Mesodermal cell (in vitro differentiated cells): ENCODE data around the gene SLC46A1.

Source experiments
- H3K27ac ChIP-seq: 2 replicates; pipeline ENCODE4 v1.7.0; 2013; ENCODE audit warnings: mild to moderate bottlenecking, low read depth, low read length, moderate library complexity; ENCODE audit not compliant: severe bottlenecking
- H3K36me3 ChIP-seq: 2 replicates; pipeline ENCODE4 v1.7.1; 2013; ENCODE audit warnings: mild to moderate bottlenecking, low read length, moderate library complexity; ENCODE audit not compliant: control insufficient read depth, insufficient read depth
- H3K4me1 ChIP-seq: one replicate; pipeline ENCODE4 v1.7.1; 2013; ENCODE audit warnings: mild to moderate bottlenecking, low read length; ENCODE audit not compliant: insufficient read depth, control insufficient read depth, poor library complexity, severe bottlenecking
- H3K4me3 ChIP-seq: 2 replicates; pipeline ENCODE4 v1.7.0; 2013; ENCODE audit warnings: low read length, control low read depth, mild to moderate bottlenecking; ENCODE audit not compliant: insufficient read depth, poor library complexity, severe bottlenecking; ENCODE audit errors: extremely low read depth
- H3K9me3 ChIP-seq: 2 replicates; pipeline ENCODE4 v1.7.1; 2013; ENCODE audit warnings: mild to moderate bottlenecking, low read length, moderate library complexity; ENCODE audit not compliant: control insufficient read depth
- WGBS, 2 experiments: methylation state at CpG; one replicate each; pipeline ENCODE4 v1.1.5; 2013; ENCODE audit warnings: missing lambda C conversion rate in 2 of 2; ENCODE audit not compliant: insufficient coverage in 2 of 2; 5-methylcytosine and 5-hydroxymethylcytosine counted together

Gene SLC46A1

GRCh38 chr17:28348979-28349378 is 57.0 kb downstream of the SLC46A1 start:
- Histone ChIP-seq H3K4me3 (no peak overlapping the region), H3K36me3 (peaks cover 95% of the 10 kb centered on the region), H3K9me3 (no peaks in the 10 kb centered on the region), H3K4me1 (peaks cover 38% of the 10 kb centered on the region), H3K27ac (no peak overlapping the region)
- 77 to 78% methylated on average over 3 of the region's 3 CpGs for WGBS, 2 experiments

- Histone ChIP-seq H3K4me1 (peaks cover 38% of the 10 kb centered on the region), H3K9me3 (no peaks in the 10 kb centered on the region), H3K27ac (peak overlapping the region; percentile 85), H3K36me3 (peaks cover 95% of the 10 kb centered on the region), H3K4me3 (no peak overlapping the region)
- 89 to 91% methylated on average over 7 to 8 of the region's 8 CpGs for WGBS, 2 experiments
Measured at GRCh38 chr17:28347261-28347891, 58.6 kb downstream of the SLC46A1 start.

DNA sequence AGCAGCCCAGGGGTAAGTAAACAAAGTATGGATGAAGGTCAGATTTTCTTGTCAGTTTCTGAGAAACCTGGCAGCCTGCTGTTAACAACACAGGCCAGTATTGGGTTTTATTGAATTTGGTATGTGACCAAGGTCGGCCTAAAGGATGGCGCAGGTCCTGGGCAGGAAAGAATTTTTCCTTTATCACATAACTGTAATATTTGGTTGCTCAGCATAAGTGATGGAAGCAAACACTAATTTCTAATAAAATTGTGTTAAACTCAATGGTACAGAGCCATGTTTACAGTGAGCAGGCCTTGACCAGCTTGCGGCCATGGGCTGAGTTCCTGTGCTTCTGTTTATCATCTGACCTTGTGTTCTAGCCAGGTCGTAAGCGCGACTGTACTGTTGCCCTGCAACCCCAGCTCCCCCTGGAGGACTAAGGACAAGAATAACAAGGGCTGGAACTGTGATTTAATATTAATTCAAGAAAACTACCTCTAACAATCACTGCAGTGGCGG is 59.2 kb downstream of the SLC46A1 start:
- Histone ChIP-seq H3K4me1 (peaks cover 38% of the 10 kb centered on the region), H3K4me3 (no peak overlapping the region), H3K9me3 (no peaks in the 10 kb centered on the region), H3K36me3 (peaks cover 97% of the 10 kb centered on the region), H3K27ac (peak overlapping the region; percentile 85)
- 73 to 85% methylated on average over 2 to 4 of the region's 7 CpGs for WGBS, 2 experiments

DNA sequence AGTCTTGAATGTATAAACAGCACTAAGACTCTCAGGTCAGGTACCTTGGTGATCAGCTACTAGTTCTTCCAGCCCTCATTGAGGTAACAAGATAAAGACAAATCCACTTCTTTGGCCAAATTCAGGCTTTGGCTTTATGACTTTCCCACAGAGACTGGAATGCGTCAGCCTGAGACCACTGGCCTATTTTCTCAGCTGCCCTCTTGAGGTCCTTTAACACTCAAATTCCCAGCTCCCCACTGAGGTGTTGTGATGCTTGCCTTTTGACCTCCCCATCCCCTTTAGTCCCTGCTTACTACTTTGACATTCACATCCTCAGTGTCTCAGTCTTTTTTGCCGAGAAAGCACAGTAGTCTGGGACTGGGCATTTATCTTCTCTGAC is 59.8 kb downstream of the SLC46A1 start:
- peaks cover 38% of the 10 kb centered on the region for H3K4me1 ChIP-seq
- peaks cover 97% of the 10 kb centered on the region for H3K36me3 ChIP-seq
- peak overlapping the region; percentile 85 for H3K27ac ChIP-seq
- H3K9me3 ChIP-seq, result no peaks in the 10 kb centered on the region
- 83 to 100% methylated on average over 1 to 2 of the region's 2 CpGs for WGBS, 2 experiments
- H3K4me3 ChIP-seq, result no peak overlapping the region

DNA sequence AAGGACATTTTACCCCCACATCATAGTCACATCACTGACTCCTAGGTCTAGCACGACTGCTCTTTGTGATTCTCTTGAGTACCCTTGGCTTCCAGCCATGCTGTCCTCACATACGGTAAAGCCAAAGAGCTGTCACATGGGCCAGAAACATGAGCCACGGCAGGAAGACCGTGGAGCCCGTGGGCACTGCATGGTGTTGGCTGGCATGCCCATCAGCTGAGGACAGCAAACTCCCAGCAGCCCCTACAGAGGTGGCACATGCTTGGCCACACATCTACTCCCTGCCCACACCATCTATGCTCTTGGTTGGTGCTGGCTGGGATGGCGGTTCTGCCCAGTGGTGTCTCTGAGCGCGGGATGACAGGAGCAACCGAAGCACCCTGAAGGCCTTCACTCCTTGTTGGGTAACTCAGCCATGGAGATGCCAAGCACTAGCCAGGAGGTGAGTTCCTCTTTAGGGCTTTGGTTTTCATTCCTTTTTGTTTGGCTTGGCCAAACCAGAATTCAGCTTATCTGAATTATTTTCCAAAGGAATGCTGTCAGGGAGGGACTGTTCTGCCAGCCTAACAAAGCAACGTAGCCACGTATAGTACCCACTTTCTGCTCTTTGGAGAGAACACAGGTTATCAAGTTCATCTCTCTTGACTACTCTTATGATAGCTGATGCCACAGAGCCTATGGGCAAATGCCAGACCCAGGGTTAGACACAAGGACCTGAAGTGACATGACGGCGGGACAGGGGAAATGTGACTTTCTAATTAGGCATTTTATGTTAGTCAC is 60.4 kb downstream of the SLC46A1 start:
- no peaks in the 10 kb centered on the region for H3K9me3 ChIP-seq
- peaks cover 97% of the 10 kb centered on the region for H3K36me3 ChIP-seq
- H3K27ac ChIP-seq, result peak overlapping the region; percentile 85
- H3K4me1 ChIP-seq, result peaks cover 38% of the 10 kb centered on the region
- WGBS, 2 experiments, result 94 to 95% methylated on average over 10 to 13 of the region's 13 CpGs
- no peak overlapping the region for H3K4me3 ChIP-seq
